GM19372 (cell line): Measurements from ENCODE around the gene SMCO2.
A peak's percentile ranks its signal among the peaks of the same experiment; 100 is the strongest.

ENCODE experiments used
- ATAC-seq: cut with Tn5 transposase; IDR thresholded peaks from one replicate; pipeline ENCODE4 v1.9.1; 2021; ENCODE audit warnings: mild to moderate bottlenecking, low read depth, moderate library complexity; ENCODE audit not compliant: unreplicated experiment

Gene SMCO2

DNA sequence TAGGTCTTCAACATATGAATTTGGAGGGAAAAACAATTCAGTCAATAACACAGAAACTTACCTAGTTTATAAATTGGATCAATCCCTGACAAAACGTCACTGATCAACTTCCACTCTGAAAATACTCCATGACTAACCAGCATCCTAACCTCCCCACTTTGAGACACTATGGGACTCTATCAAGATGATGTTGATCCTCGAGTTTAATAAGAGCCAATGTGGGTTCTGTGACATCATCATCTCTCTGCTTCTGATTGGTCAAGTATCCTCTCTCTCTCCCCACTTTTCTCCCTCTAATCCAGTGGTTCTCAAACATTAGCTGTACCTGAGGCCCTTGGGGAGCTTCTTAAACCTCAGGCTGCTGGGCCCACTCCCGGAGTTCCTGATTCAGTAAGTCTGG, at the start of gene SMCO2:
TSS of gene SMCO2 (plus strand) at position 301 of the 400 bp plus-strand sequence. CDS start 23,896 bp downstream, outside the sequence.
- ATAC-seq: no peak

DNA sequence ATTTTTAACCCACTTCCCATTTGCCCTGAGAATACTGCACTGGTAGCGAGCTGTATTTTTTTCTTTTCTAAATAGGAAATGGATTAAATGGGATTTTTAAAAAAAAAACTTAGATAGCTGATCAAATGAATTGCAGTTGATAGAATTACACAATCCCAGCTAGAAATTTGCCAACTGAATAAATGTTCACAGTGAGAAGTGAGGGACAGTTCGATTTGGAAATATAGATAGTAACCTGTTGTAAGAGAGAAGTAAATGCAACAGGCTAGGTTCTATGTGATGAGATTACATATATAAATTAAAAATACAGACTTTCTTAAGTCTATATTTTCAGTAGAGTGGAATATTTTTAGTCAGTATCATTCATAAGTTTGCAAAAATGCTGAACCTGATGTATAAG, 48.1 kb upstream of the SMCO2 start:
- ATAC-seq: no peak

- no peak for ATAC-seq
Observed at GRCh38 chr12:27399074-27399473, 47.5 kb upstream of the SMCO2 start.

GRCh38 chr12:27400856-27401354, 45.6 kb upstream of the SMCO2 start:
- ATAC-seq: no peak

DNA sequence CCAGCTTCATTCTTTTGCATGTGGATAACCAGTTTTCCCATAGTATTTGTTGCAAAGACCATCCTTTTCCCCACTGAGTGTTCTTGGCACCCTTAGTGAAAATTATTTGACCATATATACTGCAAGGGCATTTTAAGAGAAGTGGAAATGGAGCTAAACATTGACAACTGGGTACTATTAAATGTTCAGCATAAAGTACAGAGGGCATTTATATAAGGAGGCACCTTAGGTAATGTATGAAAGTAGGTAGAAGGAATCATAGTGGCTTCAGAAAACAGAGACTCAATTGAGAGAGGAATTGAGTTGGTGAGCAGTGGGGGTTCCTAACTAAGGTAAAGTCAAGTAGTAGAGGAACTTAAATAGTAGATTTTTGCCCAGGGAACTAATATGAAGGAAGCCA, 34.5 kb upstream of the SMCO2 start:
- ATAC-seq: no peak

- ATAC-seq: no peak
Observed at GRCh38 chr12:27422697-27423096, 23.8 kb upstream of the SMCO2 start.

GRCh38 chr12:27424631-27425230, 21.8 kb upstream of the SMCO2 start:
- no peak for ATAC-seq

- ATAC-seq: no peak
Observed at GRCh38 chr12:27425306-27425705, 21.2 kb upstream of the SMCO2 start.

- ATAC-seq: no peak
Observed at GRCh38 chr12:27426743-27427487, 19.6 kb upstream of the SMCO2 start.

GRCh38 chr12:27427824-27428223, 18.7 kb upstream of the SMCO2 start:
- no peak for ATAC-seq

- no peak for ATAC-seq
Observed at GRCh38 chr12:27428466-27428865, 18.1 kb upstream of the SMCO2 start.

- no peak for ATAC-seq
Observed at GRCh38 chr12:27429606-27430005, 16.9 kb upstream of the SMCO2 start.

DNA sequence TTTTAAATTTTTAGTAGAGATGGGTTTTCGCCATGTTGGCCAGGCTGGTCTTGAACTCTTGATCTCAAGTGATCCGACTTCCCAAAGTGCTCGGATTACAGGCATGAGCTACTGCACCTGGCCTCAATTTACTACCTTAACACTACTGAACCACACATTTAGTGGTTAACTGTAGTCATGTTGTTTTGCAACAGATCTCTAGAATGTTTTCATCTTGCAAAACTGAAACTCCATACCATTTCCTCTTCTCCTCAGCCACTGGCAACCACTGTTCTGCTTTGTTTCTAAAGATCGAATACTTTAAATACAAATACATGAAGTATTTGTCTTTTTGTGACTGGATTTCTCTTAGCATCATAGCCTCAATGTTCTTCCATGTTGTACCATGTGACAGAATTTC, 15.4 kb upstream of the SMCO2 start:
- peak; percentile 50 for ATAC-seq

GRCh38 chr12:27434673-27435565, 11.6 kb upstream of the SMCO2 start:
- ATAC-seq: no peak

DNA sequence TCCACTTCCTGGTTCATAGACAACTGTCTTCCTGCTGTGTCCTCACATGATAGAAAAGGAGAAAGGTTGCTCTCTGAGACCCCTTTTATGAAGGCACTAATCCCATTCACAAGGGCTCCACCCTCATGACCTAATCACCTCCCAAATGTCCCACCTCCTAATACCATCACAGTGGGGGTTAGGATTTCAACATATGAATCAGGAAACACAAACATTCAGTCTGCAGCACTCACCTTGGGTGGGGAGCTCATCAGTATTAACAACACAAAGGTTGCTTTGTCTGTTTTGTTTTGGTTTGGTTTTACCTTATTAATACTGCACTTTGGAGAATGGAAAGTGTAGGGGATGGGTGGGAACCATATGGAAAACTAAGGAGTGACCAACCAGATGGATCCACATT, 10.5 kb upstream of the SMCO2 start:
- no peak for ATAC-seq

DNA sequence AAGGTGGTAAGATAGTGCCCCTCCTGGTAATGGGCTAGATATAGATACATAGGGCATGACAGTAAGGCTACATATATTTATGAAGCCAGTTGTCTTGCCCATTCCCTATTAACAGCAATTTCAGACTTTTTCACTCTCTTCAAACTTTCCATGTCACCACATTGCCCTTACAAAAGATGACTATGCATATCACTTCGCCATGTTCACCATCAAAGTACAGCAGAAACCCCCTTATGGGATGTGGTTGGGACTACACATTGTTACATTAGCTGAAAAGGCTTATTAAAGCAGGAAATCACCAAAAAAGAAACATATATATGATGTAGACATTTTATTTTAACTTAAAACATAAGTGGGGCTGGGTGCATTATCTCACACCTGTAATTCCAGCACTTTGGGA, 9.8 kb upstream of the SMCO2 start:
- no peak for ATAC-seq

GRCh38 chr12:27437839-27438238, 8.7 kb upstream of the SMCO2 start:
- ATAC-seq: no peak

- no peak for ATAC-seq
Observed at GRCh38 chr12:27447761-27448160, 1.2 kb downstream of the SMCO2 start.

- ATAC-seq: no peak
Observed at GRCh38 chr12:27449026-27449425, 2.5 kb downstream of the SMCO2 start.

DNA sequence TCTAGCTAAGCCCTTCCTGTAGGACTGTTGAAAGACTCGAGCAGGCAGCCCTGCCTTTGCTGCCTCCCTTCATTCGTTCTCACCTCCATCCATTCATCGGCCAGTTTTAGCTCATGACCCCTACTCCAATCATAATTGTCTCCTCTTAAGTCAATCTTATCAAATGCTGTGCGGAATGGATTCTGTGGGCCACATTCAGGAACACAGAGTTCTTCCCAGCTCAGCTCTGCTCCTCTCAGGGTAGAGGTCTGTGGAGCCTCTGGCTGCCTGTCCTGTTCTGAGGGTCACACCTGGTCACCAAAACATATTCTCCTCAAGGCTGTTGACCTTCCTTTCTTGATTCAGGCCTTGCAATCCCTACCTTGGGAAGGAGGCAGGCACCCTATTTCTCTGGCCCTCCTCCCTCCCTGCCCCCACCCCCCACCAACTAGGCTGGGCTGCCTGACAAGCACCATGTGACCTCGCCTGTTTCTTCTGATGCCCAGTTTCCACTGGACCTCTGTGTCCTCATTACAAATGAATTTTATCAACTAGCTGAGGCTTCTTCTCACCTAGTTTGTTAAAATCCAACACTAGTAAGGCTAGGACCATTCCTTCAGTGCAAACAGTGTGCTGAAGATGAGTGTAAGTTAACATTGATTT, 3.5 kb downstream of the SMCO2 start:
- no peak for ATAC-seq
